Ovary (tissue), 3 donors: Measurements from ENCODE around the gene ZNF23.

Experiments
- POLR2A ChIP-seq: fragments of 450-650 bp; IDR thresholded peaks from one replicate; pipeline ENCODE4 v1.6.1; 2017; ENCODE audit warnings: antibody characterized with exemption, mild to moderate bottlenecking, moderate library complexity
- TF ChIP-seq, protein P1 (sequence below), 3 donors: fragments of 450-650 bp in 2 of 3; fragments of 200-600 bp in 1 of 3; IDR thresholded peaks; one replicate each; pipeline versions ENCODE4 v1.5.1 to v1.8.0; 2016 to 2022; ENCODE audit warnings: antibody characterized with exemption in 3 of 3, mild to moderate bottlenecking in 1 of 3
- donor health status: DM: no; HTN: no; CAD: no.

DNA sequence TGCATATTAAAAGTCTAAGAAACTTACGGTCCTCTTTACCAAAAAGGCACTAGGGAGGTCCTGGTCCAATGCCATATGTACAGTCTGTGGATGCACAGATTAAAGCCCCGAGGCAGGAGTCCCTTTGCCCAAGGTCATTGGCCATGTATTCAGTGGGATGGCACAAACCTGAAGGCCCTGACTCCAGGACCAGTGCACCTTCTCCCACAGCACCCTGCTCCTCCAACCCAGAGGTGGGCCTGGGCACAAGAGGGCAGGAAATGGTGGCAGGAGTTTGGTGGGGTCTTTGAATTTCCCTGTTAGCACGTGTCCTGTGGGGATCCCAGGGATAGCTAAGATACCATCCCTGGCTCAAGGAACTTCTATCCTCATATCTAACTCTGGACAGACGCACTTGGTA lies 48.7 kb downstream of the ZNF23 start:
- TF ChIP-seq, protein P1, sequence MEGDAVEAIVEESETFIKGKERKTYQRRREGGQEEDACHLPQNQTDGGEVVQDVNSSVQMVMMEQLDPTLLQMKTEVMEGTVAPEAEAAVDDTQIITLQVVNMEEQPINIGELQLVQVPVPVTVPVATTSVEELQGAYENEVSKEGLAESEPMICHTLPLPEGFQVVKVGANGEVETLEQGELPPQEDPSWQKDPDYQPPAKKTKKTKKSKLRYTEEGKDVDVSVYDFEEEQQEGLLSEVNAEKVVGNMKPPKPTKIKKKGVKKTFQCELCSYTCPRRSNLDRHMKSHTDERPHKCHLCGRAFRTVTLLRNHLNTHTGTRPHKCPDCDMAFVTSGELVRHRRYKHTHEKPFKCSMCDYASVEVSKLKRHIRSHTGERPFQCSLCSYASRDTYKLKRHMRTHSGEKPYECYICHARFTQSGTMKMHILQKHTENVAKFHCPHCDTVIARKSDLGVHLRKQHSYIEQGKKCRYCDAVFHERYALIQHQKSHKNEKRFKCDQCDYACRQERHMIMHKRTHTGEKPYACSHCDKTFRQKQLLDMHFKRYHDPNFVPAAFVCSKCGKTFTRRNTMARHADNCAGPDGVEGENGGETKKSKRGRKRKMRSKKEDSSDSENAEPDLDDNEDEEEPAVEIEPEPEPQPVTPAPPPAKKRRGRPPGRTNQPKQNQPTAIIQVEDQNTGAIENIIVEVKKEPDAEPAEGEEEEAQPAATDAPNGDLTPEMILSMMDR (IDR thresholded peaks at IDR 0.05) = no peak
- no peak for TF ChIP-seq POLR2A
